Measurements from ENCODE around the gene RAB25. TPM values are rescaled to one million over a fixed set of nuclear protein-coding genes. Genes with fewer than 3 reads are reported as not detected.

RAB25 gene
- total and polyA plus RNA-seq, 2 of the 13 experiments (the other 11 are each of a cell fraction or from before 2014, with no cell fraction given): 0.20 to 0.22 TPM

- no peak for TF ChIP-seq ZNF784 (CRISPR knock-in tag; IDR thresholded peaks at IDR 0.05; ENCODE audit: borderline replicate concordance)
- TF ChIP-seq ZNF567 (CRISPR knock-in tag; IDR thresholded peaks at IDR 0.05; ENCODE audit: borderline replicate concordance): peak; percentile 81; the same call in 1 of the 2 replicates
- no peak for TF ChIP-seq ZNF121 (CRISPR knock-in tag; IDR thresholded peaks at IDR 0.05)
- TF ChIP-seq SMAD3 (CRISPR knock-in tag; IDR thresholded peaks at IDR 0.05): peak; percentile 62; the same call in 1 of the 2 replicates
- TF ChIP-seq RAD51 (IDR thresholded peaks at IDR 0.05; ENCODE audit: borderline replicate concordance): no peak
- TF ChIP-seq IRF2 (CRISPR knock-in tag; IDR thresholded peaks at IDR 0.05): peak; percentile 62; the same call in 1 of the 2 replicates
- no peak for TF ChIP-seq HMGXB3 (CRISPR knock-in tag; IDR thresholded peaks at IDR 0.05; ENCODE audit: borderline replicate concordance)
- TF ChIP-seq CBFB (CRISPR knock-in tag; IDR thresholded peaks at IDR 0.05): no peak
- no peak for TF ChIP-seq MEIS1 (CRISPR knock-in tag; IDR thresholded peaks at IDR 0.05; ENCODE audit: borderline replicate concordance)
- TF ChIP-seq JUND (CRISPR knock-in tag; IDR thresholded peaks at IDR 0.05): peak; percentile 62; the same call in 1 of the 2 replicates
- TF ChIP-seq REPIN1 (CRISPR knock-in tag; IDR thresholded peaks at IDR 0.05; ENCODE audit: borderline replicate concordance, low read depth): no peak
- 0 out of 2 replicates have a peak, but pooled peaks have one; percentile 55 for TF ChIP-seq PAWR (CRISPR knock-in tag; IDR thresholded peaks at IDR 0.05; ENCODE audit: borderline replicate concordance)
- TF ChIP-seq MATR3 (CRISPR knock-in tag; IDR thresholded peaks at IDR 0.05): no peak
- no peak for TF ChIP-seq TIGD3 (CRISPR knock-in tag; IDR thresholded peaks at IDR 0.05; ENCODE audit: borderline replicate concordance)
- TF ChIP-seq DDIT3 (CRISPR knock-in tag; IDR thresholded peaks at IDR 0.05): no peak
- TF ChIP-seq HINFP (CRISPR knock-in tag; IDR thresholded peaks at IDR 0.05; ENCODE audit: low read depth): 0 out of 2 replicates have a peak, but pooled peaks have one; percentile 59
- 0 out of 2 replicates have a peak, but pooled peaks have one; percentile 42 for TF ChIP-seq NFATC3 (CRISPR knock-in tag; IDR thresholded peaks at IDR 0.05)
- TF ChIP-seq ISL2 (CRISPR knock-in tag; IDR thresholded peaks at IDR 0.05): no peak
- TF ChIP-seq NFKB2 (CRISPR knock-in tag; IDR thresholded peaks at IDR 0.05; ENCODE audit: borderline replicate concordance): peak; percentile 56; the same call in 1 of the 2 replicates
- TF ChIP-seq DNMT3B (CRISPR knock-in tag; conservative IDR thresholded peaks at IDR 0.05): no peak
- peak; percentile 72 for TF ChIP-seq GATAD2A (CRISPR knock-in tag; IDR thresholded peaks at IDR 0.05)
These were observed 35.9 kb downstream of the RAB25 start (continued) for GRCh38 chr1:156096640-156097391.
